ENCODE data around the gene YDJC. TPM values are rescaled to one million over a fixed set of nuclear protein-coding genes. Genes with fewer than 3 reads are reported as not detected.
A peak's percentile ranks its signal among the peaks of the same experiment; 100 is the strongest.

YDJC gene
- total RNA-seq, 3 donors from 2014 or later (not counting 1 experiment from before 2014, with no cell fraction given), result 20.5 to 24.4 (median 21.6) TPM

DNA sequence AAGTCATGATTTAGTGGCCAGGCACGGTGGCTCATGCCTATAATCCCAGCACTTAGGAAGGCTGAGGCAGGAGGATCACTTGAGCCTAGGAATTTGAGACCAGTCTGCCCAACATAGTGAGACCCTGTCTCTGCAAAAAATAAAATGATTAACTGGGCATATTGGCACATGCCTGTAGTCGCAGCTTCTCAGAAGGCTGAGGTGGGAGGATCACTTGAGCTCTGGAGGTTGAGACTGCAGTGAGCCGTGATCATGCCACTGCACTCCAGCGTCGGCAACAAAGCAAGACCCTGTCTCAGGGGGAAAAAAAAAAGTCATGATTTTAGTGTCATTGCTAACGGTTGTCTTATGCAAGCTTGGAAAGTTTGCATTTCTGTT lies 50.4 kb downstream of the YDJC start:
- H3K4me1 Mint-ChIP-seq, result peaks cover 39 to 55% of the 10 kb centered on the region in 2 donors
- TF ChIP-seq, protein P1, sequence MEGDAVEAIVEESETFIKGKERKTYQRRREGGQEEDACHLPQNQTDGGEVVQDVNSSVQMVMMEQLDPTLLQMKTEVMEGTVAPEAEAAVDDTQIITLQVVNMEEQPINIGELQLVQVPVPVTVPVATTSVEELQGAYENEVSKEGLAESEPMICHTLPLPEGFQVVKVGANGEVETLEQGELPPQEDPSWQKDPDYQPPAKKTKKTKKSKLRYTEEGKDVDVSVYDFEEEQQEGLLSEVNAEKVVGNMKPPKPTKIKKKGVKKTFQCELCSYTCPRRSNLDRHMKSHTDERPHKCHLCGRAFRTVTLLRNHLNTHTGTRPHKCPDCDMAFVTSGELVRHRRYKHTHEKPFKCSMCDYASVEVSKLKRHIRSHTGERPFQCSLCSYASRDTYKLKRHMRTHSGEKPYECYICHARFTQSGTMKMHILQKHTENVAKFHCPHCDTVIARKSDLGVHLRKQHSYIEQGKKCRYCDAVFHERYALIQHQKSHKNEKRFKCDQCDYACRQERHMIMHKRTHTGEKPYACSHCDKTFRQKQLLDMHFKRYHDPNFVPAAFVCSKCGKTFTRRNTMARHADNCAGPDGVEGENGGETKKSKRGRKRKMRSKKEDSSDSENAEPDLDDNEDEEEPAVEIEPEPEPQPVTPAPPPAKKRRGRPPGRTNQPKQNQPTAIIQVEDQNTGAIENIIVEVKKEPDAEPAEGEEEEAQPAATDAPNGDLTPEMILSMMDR (IDR thresholded peaks at IDR 0.05), result no peak
- H3K27me3 Mint-ChIP-seq (ENCODE audit: low read depth in 2 of 2), result no peaks in the 10 kb centered on the region
- Histone ChIP-seq H3K36me3 (ENCODE audit: control insufficient read depth, insufficient read depth, low read length) (peaks cover 8% of the 10 kb centered on the region), H3K27me3 (ENCODE audit: control insufficient read depth, insufficient read depth, low read length) (no peaks in the 10 kb centered on the region), H3K9me3 (ENCODE audit: control insufficient read depth, insufficient read depth, low read length) (no peaks in the 10 kb centered on the region), H3K4me3 (ENCODE audit: low read length) (no peak overlapping the region), H3K4me1 (ENCODE audit: control insufficient read depth, insufficient read depth, low read length) (peaks cover 50% of the 10 kb centered on the region), H3K27ac (ENCODE audit: low read length) (no peak overlapping the region)
- DNase-seq (no peak), ATAC-seq (no peak)
- H3K27ac Mint-ChIP-seq, result no peak overlapping the region
- H3K9me3 Mint-ChIP-seq, result no peaks in the 10 kb centered on the region
- no peaks in the 10 kb centered on the region for H3K36me3 Mint-ChIP-seq
- H3K4me3 Mint-ChIP-seq, result peak overlapping the region; percentile 50
- WGBS (ENCODE audit: insufficient coverage), result 89% methylated on average over 6 of the region's 6 CpGs
- intact Hi-C loops (cut with micrococcal nuclease), result no loop called here

Other genes with a start within 250 kb of the YDJC start
- under 1 TPM in 2 of 3 donors, not detected in 1; 0.14 to 0.70 TPM for gene RIMBP3B, start 246.3 kb downstream of the YDJC start, total RNA-seq
- gene HIC2, start 212.7 kb downstream of the YDJC start, total RNA-seq, result 10 to 100 TPM in 1 of 3 donors, 1 to 10 TPM in 2; 6.3 to 10.2 (median 7.7) TPM
- gene TMEM191C, start 162.6 kb downstream of the YDJC start, total RNA-seq, result 1 to 10 TPM; 2.1 to 3.4 (median 3.2) TPM
- gene RIMBP3C, start 78.6 kb downstream of the YDJC start, total RNA-seq, result 1 to 10 TPM in 1 of 3 donors, under 1 TPM in 2; 0.35 to 1.0 (median 0.38) TPM
- gene UBE2L3, start 62.3 kb downstream of the YDJC start, total RNA-seq, result 10 to 100 TPM; 30.7 to 39.8 (median 39.7) TPM
- under 1 TPM in 1 of 3 donors, not detected in 2; 0.43 TPM for gene CCDC116, start 2.7 kb upstream of the YDJC start, total RNA-seq
- gene SDF2L1, start 12.3 kb upstream of the YDJC start, total RNA-seq, result 10 to 100 TPM; 38.3 to 55.8 (median 40.3) TPM
- 100 to 1,000 TPM; 101 to 127 (median 124) TPM for gene PPIL2, start 36.0 kb upstream of the YDJC start, total RNA-seq
- 10 to 100 TPM; 59.9 to 86.3 (median 68.8) TPM for gene YPEL1, start 105.8 kb upstream of the YDJC start, total RNA-seq
- gene MAPK1, start 237.6 kb upstream of the YDJC start, total RNA-seq, result 100 to 1,000 TPM; 189 to 246 (median 214) TPM

Measured in natural killer cell (primary cell).